ENCODE data around the gene TARBP1.

The TARBP1 gene

DNA sequence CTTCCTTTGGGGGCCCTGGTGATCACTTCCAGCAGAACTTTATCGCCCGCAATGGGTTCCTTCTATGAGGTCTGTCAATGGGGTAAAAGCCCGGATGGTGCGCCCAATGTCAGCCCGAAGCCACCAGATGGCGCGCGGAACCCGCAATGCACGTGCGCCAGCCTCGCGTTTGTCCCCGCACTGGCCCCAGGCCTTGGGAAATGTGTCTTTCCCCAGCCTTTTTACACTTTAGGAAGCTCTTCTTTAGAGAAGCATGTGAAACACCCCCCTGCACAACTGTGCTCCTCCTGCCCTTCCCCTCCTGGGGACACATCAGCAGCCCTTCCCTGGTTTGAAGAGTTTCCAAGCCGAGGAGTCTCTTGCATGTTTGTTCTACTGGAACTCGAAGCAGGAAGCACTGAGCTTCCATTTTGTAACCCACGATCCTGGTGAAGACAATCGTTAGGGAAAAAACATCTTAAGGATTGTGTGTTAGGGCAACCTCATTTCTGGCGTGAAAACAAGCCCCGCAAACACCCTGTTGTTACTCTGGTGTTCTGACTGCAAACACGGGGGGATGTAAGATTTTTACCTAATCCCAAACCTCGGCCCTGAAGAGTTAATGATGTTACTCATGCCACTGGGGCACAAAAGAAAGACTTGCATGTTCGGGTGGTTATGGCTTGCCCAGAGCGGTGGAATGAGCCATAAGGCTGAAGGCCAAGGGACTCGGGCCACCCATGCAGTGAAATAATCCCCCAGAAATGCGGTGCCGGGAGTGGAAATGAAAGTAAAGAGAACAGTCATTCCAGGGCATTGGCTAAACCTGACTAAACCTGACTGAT is 20.4 kb upstream of the TARBP1 start:
- H3K23ac ChIP-seq (ENCODE audit: low read length) = no peak overlapping the region
- H2BK5ac ChIP-seq (ENCODE audit: low read length) = no peak overlapping the region
- peak; percentile 86 for DNase-seq
- no peak overlapping the region for H2AK5ac ChIP-seq (ENCODE audit: low read length)
- no peak overlapping the region for H2BK120ac ChIP-seq (ENCODE audit: low read depth, low read length)
- no peak overlapping the region for H3K4ac ChIP-seq (ENCODE audit: low read depth, low read length)
- peak overlapping the region; percentile 54 for H3K18ac ChIP-seq (ENCODE audit: low read length)
- no peak overlapping the region for H4K8ac ChIP-seq (ENCODE audit: low read depth, low read length)
- H3K27me3 ChIP-seq (ENCODE audit: insufficient read depth, low read length, poor library complexity) = no peaks in the 10 kb centered on the region
- H3K79me1 ChIP-seq (ENCODE audit: low read length) = no peaks in the 10 kb centered on the region
- peak overlapping the region; percentile 26 for H4K5ac ChIP-seq (ENCODE audit: low read length)
- peak overlapping the region; percentile 3 for H3K9ac ChIP-seq (ENCODE audit: low read length)
- H3K4me3 ChIP-seq (ENCODE audit: low read length) = no peak overlapping the region
- H2BK15ac ChIP-seq (replicated peaks; ENCODE audit: low read depth) = no peak overlapping the region
- no peak overlapping the region for H3K4me2 ChIP-seq (ENCODE audit: low read length)
- no CpG with 5 or more reads among the region's 27 CpGs for WGBS (ENCODE audit: extremely low coverage, insufficient coverage, low lambda C conversion rate)
- no peak overlapping the region for H3K27ac ChIP-seq (ENCODE audit: low read depth, low read length)
- H3K79me2 ChIP-seq (ENCODE audit: control insufficient read depth, insufficient read depth, low read length) = no peaks in the 10 kb centered on the region
- H3K56ac ChIP-seq (ENCODE audit: low read length) = peak overlapping the region; percentile 71
- no peaks in the 10 kb centered on the region for H3K4me1 ChIP-seq (ENCODE audit: control insufficient read depth, low read depth, low read length)
- H3K36me3 ChIP-seq (ENCODE audit: control insufficient read depth, insufficient read depth, low read length) = no peaks in the 10 kb centered on the region

DNA sequence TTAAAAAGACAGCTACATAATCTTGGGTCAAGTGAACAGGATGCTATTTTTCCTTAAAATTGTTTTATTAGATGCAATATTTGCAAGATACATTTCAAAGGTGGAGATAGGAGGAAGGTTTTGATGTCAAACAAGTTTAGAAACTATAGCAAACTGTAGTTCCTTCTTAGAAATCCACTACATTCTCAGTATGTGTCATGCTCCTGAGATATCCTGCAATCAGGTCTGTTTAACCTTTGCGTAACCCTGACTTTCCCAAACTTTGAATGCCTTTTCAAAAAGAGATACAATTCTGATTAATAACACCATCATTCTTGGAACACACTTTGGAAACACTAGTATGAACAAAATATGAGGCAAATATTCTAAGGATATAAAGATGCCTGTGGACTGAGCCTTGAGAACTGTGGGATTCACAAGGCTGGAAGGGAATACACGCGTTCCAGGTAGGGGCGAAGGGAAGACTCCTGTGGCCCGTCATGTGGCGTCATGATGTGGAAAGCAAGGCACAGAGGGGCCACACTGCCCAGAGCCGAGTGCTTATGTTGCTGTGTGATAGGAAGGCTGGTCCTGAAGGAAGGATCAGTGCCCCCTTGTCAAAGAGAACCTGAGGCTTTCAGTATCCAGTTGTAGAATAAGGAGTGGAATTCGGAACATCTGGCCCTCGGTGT is 19.6 kb upstream of the TARBP1 start:
- no peak overlapping the region for H3K4me3 ChIP-seq (ENCODE audit: low read length)
- no CpG with 5 or more reads among the region's 9 CpGs for WGBS (ENCODE audit: extremely low coverage, insufficient coverage, low lambda C conversion rate)
- no peak overlapping the region for H3K23ac ChIP-seq (ENCODE audit: low read length)
- no peak overlapping the region for H4K5ac ChIP-seq (ENCODE audit: low read length)
- H3K4me1 ChIP-seq (ENCODE audit: control insufficient read depth, low read depth, low read length) = no peaks in the 10 kb centered on the region
- H3K36me3 ChIP-seq (ENCODE audit: control insufficient read depth, insufficient read depth, low read length) = no peaks in the 10 kb centered on the region
- peak overlapping the region; percentile 20 for H3K9ac ChIP-seq (ENCODE audit: low read length)
- no peaks in the 10 kb centered on the region for H3K79me1 ChIP-seq (ENCODE audit: low read length)
- H3K27me3 ChIP-seq (ENCODE audit: insufficient read depth, low read length, poor library complexity) = no peaks in the 10 kb centered on the region
- no peak overlapping the region for H2BK15ac ChIP-seq (replicated peaks; ENCODE audit: low read depth)
- H3K27ac ChIP-seq (ENCODE audit: low read depth, low read length) = no peak overlapping the region
- H3K4me2 ChIP-seq (ENCODE audit: low read length) = no peak overlapping the region
- no peaks in the 10 kb centered on the region for H3K79me2 ChIP-seq (ENCODE audit: control insufficient read depth, insufficient read depth, low read length)
- H3K56ac ChIP-seq (ENCODE audit: low read length) = peak overlapping the region; percentile 71
- no peak for DNase-seq
- H3K4ac ChIP-seq (ENCODE audit: low read depth, low read length) = no peak overlapping the region
- no peak overlapping the region for H2BK5ac ChIP-seq (ENCODE audit: low read length)
- H2BK120ac ChIP-seq (ENCODE audit: low read depth, low read length) = no peak overlapping the region
- no peak overlapping the region for H3K18ac ChIP-seq (ENCODE audit: low read length)
- no peak overlapping the region for H4K8ac ChIP-seq (ENCODE audit: low read depth, low read length)
- no peak overlapping the region for H2AK5ac ChIP-seq (ENCODE audit: low read length)

DNA sequence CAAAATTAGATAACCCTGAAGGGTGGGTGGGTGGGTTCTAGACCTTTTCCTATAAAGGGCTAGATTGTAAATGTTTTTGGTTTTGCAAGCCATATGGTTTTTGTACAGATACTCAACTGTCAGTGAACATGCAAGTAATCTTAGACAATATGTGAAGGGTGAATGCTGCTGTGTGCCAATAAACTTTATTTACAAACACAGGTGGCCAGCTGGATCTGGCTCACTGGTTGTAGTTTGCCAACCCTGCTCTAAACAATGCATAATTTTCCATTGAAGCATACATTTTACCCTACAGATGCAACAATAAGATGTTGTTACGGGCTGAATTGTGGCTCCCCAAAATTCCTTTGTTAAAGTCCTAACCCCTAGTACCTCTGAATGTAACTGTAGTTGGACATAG is 18.6 kb upstream of the TARBP1 start:
- no peak overlapping the region for H3K4ac ChIP-seq (ENCODE audit: low read depth, low read length)
- H4K8ac ChIP-seq (ENCODE audit: low read depth, low read length) = no peak overlapping the region
- no peaks in the 10 kb centered on the region for H3K27me3 ChIP-seq (ENCODE audit: insufficient read depth, low read length, poor library complexity)
- H3K23ac ChIP-seq (ENCODE audit: low read length) = no peak overlapping the region
- H3K79me1 ChIP-seq (ENCODE audit: low read length) = no peaks in the 10 kb centered on the region
- DNase-seq = no peak
- no peaks in the 10 kb centered on the region for H3K36me3 ChIP-seq (ENCODE audit: control insufficient read depth, insufficient read depth, low read length)
- H2AK5ac ChIP-seq (ENCODE audit: low read length) = no peak overlapping the region
- H3K4me3 ChIP-seq (ENCODE audit: low read length) = no peak overlapping the region
- H3K56ac ChIP-seq (ENCODE audit: low read length) = no peak overlapping the region
- H3K79me2 ChIP-seq (ENCODE audit: control insufficient read depth, insufficient read depth, low read length) = no peaks in the 10 kb centered on the region
- no CpG with 5 or more reads among the region's 1 CpG for WGBS (ENCODE audit: extremely low coverage, insufficient coverage, low lambda C conversion rate)
- no peak overlapping the region for H3K18ac ChIP-seq (ENCODE audit: low read length)
- H3K9ac ChIP-seq (ENCODE audit: low read length) = no peak overlapping the region
- no peak overlapping the region for H3K4me2 ChIP-seq (ENCODE audit: low read length)
- no peaks in the 10 kb centered on the region for H3K4me1 ChIP-seq (ENCODE audit: control insufficient read depth, low read depth, low read length)
- no peak overlapping the region for H2BK5ac ChIP-seq (ENCODE audit: low read length)
- no peak overlapping the region for H4K5ac ChIP-seq (ENCODE audit: low read length)
- H3K27ac ChIP-seq (ENCODE audit: low read depth, low read length) = no peak overlapping the region
- H2BK120ac ChIP-seq (ENCODE audit: low read depth, low read length) = no peak overlapping the region
- no peak overlapping the region for H2BK15ac ChIP-seq (replicated peaks; ENCODE audit: low read depth)

DNA sequence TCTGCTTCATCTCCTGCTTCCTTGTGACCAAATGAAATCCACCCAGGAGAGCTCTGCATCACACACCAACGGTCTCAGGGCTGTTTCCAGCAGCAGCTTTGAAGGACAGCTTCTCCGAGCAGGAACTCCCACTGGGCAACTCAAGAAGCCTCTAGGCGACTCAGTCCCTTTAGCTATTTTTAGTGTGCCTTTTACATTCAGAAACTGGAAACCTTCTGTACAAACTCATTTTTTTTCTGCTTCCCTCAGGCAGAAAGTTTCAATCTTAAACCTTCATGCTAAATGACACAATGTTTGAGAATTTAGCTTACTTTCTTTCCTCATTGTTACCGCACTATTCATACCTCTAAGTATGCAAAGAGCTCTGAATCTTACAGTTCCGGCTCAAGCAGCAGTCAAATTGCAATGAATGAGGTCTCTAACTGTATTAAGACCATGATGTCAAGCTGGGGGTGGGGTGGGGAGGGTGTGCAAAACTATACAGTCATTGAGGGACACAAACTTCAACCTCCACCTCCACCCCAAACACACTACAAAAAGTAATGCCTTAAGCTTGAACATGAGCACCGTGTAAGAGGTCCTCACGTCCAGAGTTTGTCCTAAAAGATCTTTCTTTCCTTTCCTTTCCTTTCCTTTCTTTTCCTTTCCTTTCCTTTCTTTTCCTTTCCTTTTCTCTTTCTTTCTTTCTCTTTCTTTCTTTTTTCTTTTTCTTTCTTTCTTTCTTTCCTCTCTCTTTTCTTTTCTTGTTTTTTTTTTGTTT is 16.4 kb upstream of the TARBP1 start:
- no peak overlapping the region for H4K5ac ChIP-seq (ENCODE audit: low read length)
- H3K27me3 ChIP-seq (ENCODE audit: insufficient read depth, low read length, poor library complexity) = no peaks in the 10 kb centered on the region
- no peak overlapping the region for H3K56ac ChIP-seq (ENCODE audit: low read length)
- no peak overlapping the region for H3K27ac ChIP-seq (ENCODE audit: low read depth, low read length)
- no peaks in the 10 kb centered on the region for H3K36me3 ChIP-seq (ENCODE audit: control insufficient read depth, insufficient read depth, low read length)
- peak overlapping the region; percentile 42 for H3K4ac ChIP-seq (ENCODE audit: low read depth, low read length)
- no peak overlapping the region for H2BK15ac ChIP-seq (replicated peaks; ENCODE audit: low read depth)
- H3K18ac ChIP-seq (ENCODE audit: low read length) = no peak overlapping the region
- DNase-seq = no peak
- H3K9ac ChIP-seq (ENCODE audit: low read length) = no peak overlapping the region
- no peak overlapping the region for H3K4me2 ChIP-seq (ENCODE audit: low read length)
- no peak overlapping the region for H2BK5ac ChIP-seq (ENCODE audit: low read length)
- H4K8ac ChIP-seq (ENCODE audit: low read depth, low read length) = no peak overlapping the region
- H3K79me1 ChIP-seq (ENCODE audit: low read length) = no peaks in the 10 kb centered on the region
- H3K4me3 ChIP-seq (ENCODE audit: low read length) = no peak overlapping the region
- H3K79me2 ChIP-seq (ENCODE audit: control insufficient read depth, insufficient read depth, low read length) = no peaks in the 10 kb centered on the region
- peaks cover 5% of the 10 kb centered on the region for H3K4me1 ChIP-seq (ENCODE audit: control insufficient read depth, low read depth, low read length)
- whole genome bisulfite sequencing (ENCODE audit: extremely low coverage, insufficient coverage, low lambda C conversion rate) = no CpG with 5 or more reads among the region's 7 CpGs
- H2BK120ac ChIP-seq (ENCODE audit: low read depth, low read length) = no peak overlapping the region
- H3K23ac ChIP-seq (ENCODE audit: low read length) = no peak overlapping the region
- H2AK5ac ChIP-seq (ENCODE audit: low read length) = no peak overlapping the region

DNA sequence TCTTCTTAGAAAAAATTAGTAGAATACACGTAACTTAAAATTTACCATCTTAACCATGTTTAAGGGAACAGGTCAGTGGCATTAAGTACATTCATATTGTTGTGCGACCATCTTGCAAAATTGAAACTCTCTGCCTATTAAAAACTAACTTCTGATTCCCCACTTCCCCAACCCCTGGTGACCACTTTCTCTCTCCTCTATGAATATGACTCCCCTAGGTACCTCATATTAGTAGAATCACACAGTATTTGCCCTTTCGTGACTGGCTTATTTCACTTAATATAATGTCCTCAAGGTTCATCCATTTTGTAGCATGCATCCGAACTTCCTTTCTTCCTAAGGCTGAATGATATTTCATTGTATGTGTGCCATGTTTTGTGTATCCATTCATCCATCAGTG is 15.1 kb upstream of the TARBP1 start:
- no peak overlapping the region for H3K4me3 ChIP-seq (ENCODE audit: low read length)
- H3K9ac ChIP-seq (ENCODE audit: low read length) = no peak overlapping the region
- H2BK120ac ChIP-seq (ENCODE audit: low read depth, low read length) = no peak overlapping the region
- H3K79me1 ChIP-seq (ENCODE audit: low read length) = no peaks in the 10 kb centered on the region
- no peaks in the 10 kb centered on the region for H3K27me3 ChIP-seq (ENCODE audit: insufficient read depth, low read length, poor library complexity)
- WGBS (ENCODE audit: extremely low coverage, insufficient coverage, low lambda C conversion rate) = no CpG with 5 or more reads among the region's 4 CpGs
- no peaks in the 10 kb centered on the region for H3K79me2 ChIP-seq (ENCODE audit: control insufficient read depth, insufficient read depth, low read length)
- H3K56ac ChIP-seq (ENCODE audit: low read length) = no peak overlapping the region
- H2BK5ac ChIP-seq (ENCODE audit: low read length) = no peak overlapping the region
- H3K27ac ChIP-seq (ENCODE audit: low read depth, low read length) = no peak overlapping the region
- peaks cover 5% of the 10 kb centered on the region for H3K4me1 ChIP-seq (ENCODE audit: control insufficient read depth, low read depth, low read length)
- no peak overlapping the region for H4K5ac ChIP-seq (ENCODE audit: low read length)
- no peak overlapping the region for H3K4me2 ChIP-seq (ENCODE audit: low read length)
- H3K36me3 ChIP-seq (ENCODE audit: control insufficient read depth, insufficient read depth, low read length) = no peaks in the 10 kb centered on the region
- no peak for DNase-seq
- no peak overlapping the region for H2AK5ac ChIP-seq (ENCODE audit: low read length)
- no peak overlapping the region for H3K23ac ChIP-seq (ENCODE audit: low read length)
- H3K18ac ChIP-seq (ENCODE audit: low read length) = no peak overlapping the region
- no peak overlapping the region for H3K4ac ChIP-seq (ENCODE audit: low read depth, low read length)
- no peak overlapping the region for H2BK15ac ChIP-seq (replicated peaks; ENCODE audit: low read depth)
- H4K8ac ChIP-seq (ENCODE audit: low read depth, low read length) = no peak overlapping the region

All from mesendoderm (in vitro differentiated cells).